ENCODE measurements around the gene SORCS2.

Gene SORCS2

DNA sequence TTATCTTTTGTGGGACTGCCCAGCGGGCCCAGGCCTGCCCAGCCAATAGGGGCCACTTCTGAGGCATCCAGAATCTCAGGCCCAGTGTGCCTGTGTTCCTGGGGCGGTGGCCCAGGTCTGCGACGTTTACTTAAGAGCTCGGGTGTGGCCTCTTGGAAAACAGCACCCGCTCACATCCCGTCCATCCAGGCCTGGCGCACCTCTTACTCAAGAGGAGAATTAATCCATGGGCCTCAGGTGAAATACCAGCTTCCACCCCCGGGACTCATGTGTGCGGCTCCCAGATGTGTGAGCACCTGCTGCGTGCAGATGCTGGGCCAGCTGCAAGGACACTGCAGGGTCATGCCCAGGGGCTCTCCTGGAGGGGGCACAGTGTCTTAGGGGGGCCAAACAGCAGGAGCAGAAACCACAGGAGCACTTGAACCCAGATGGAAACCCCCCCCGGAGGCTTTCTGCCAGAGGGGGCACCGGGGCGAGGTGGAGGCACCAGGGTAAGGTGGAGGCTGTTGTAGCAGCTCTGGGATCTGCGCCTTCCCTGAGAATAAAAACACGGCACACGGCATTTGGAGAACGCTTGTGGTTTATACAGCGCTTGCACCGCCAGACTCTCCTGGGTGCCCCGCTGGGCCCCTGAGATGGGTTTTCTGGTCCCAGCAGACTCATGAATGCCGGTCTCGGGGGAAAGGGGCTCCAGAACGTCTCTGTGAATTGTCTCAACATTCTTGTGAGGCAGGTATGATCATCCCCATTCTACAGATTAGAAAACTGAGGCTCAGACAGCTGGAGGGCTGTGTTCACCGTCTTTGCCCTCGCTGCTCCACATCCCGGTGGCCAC, 239.6 kb downstream of the SORCS2 start:
- TF ChIP-seq, protein P1, sequence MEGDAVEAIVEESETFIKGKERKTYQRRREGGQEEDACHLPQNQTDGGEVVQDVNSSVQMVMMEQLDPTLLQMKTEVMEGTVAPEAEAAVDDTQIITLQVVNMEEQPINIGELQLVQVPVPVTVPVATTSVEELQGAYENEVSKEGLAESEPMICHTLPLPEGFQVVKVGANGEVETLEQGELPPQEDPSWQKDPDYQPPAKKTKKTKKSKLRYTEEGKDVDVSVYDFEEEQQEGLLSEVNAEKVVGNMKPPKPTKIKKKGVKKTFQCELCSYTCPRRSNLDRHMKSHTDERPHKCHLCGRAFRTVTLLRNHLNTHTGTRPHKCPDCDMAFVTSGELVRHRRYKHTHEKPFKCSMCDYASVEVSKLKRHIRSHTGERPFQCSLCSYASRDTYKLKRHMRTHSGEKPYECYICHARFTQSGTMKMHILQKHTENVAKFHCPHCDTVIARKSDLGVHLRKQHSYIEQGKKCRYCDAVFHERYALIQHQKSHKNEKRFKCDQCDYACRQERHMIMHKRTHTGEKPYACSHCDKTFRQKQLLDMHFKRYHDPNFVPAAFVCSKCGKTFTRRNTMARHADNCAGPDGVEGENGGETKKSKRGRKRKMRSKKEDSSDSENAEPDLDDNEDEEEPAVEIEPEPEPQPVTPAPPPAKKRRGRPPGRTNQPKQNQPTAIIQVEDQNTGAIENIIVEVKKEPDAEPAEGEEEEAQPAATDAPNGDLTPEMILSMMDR (conservative IDR thresholded peaks at IDR 0.05; ENCODE audit: low read depth), result no peak
- H3K27ac ChIP-seq, result peak overlapping the region; percentile 77
- ChIA-PET CTCF (no interaction called here), POLR2A (ENCODE audit: low non-redundant PET) (no interaction called here)
- DNase-seq (ENCODE audit: low spot score), result peak; percentile 57

DNA sequence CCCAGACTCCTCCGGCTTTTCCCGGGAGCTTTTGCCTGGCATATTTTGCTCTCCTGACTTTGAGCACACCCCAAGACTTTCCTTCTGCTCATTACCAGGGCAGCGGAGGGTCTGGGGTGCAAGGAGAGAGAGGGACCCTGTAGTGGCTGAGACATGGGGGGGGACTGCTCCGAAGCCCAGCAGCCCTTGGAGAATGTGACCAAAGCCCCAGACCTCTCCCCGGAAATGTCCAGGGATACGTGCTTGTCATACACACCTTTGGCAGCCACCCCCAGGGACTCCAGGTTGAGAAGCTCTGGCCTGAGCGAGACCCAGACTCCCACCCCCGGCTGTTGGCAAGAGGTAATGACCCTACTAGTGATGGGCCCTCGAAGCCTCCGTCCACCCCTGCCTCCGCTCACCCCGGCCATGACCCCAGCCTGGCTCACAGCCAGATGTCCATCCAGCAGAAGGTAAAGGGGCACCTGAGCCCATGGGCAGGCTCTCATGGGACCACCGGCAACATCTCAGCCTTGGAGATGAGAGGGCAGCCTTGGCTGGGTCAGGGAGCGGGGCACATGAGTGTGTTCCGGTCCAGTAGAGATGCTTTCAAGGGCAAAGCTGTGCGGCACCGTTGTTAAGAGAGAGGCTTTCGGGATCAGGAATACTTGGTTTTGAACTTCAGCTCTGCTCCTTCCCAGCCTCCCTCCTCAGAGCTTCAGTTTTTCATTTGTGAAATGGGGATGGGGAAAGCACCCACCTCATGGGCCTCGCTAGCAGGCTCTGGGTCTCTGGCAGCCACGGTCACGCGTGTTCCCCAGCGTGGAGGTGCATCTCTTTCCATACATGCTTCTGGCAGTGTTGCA, 240.4 kb downstream of the SORCS2 start:
- no peak for DNase-seq (ENCODE audit: low spot score)
- H3K27ac ChIP-seq, result peak overlapping the region; percentile 77
- POLR2A ChIA-PET (ENCODE audit: low non-redundant PET), result no interaction called here
- TF ChIP-seq, protein P1 (conservative IDR thresholded peaks at IDR 0.05; ENCODE audit: low read depth), result no peak
- CTCF ChIA-PET, result no interaction called here

DNA sequence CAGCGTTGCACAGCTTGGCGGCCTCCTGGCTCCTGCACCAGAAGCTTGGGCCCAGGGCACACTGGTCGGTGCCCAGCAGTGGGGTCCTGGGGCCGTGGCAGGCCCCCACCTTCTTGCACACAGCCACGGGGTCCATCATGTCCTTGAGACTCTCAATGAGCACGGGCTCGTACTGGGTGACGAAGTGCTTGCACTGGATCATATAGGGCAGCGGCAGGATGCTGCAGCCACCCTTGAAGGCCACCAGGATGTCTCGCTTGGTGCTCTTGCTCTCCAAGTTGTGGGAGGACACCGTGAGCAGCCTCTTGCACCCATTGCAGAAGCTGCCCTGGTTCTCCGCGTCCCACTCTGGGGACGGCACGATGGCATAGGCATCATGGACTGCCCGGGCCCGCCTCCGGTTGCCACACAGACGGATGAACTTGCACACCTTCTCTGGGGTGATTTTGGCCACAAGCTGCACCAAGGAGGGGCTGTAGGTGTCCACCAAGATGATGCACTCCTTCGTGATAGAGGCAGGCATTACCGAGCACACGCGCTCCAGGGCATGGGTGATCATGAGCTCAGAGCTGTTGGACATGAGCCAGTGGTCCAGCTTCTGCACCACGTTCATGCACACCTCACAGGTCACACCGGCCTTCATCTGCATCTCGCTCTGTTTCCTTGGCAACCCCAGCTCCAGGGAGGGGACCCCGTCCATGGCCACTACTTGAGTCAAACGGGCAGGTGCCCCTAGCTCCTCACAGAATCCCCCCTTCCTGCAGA, 241.2 kb downstream of the SORCS2 start:
- CTCF ChIA-PET, result interaction anchor here (0.6 kb wide), 1 partner anchor 240 kb away, joined by 3 read pairs; no protein-coding TSS in a partner anchor
- DNase-seq (ENCODE audit: low spot score), result no peak
- peak overlapping the region; percentile 77; the same call in 1 of the 2 replicates for H3K27ac ChIP-seq
- TF ChIP-seq, protein P1 (conservative IDR thresholded peaks at IDR 0.05; ENCODE audit: low read depth), result no peak
- POLR2A ChIA-PET (ENCODE audit: low non-redundant PET), result no interaction called here

DNA sequence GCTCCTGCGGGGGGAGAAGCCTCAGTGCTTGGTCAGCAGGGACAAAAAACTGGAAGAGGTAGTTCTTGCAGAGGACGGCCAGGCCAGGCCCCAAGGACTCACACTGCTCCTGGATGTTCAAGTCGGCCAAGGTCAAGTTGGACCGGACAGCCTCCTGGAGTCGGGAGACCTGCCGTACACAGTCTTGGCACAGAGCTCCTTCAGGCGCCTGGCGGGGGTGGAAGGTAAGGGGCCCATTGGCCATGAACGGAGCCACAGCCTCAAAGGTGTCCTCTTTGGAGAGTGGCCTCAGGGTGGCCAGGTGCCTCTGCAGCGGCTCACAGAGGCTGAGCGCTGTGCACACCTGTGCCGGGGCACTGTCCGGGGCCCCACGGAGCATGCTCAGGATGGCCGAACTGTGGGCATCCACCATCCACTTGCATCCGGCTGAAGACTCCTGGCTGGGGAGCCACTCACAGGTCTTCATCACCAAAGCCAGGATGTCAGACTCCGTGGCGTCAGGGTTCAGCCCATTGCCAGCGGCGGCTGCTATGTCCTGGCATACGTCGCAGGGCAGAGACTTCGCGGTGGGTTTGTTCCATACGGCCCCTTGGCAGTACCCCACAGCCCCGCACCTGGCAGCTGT, 241.9 kb downstream of the SORCS2 start:
- ChIA-PET POLR2A (ENCODE audit: low non-redundant PET) (no interaction called here), CTCF (interaction anchor here (0.5 to 0.6 kb wide), 3 partner anchors 36 to 241 kb away, joined by 3 read pairs; no protein-coding TSS in a partner anchor)
- no peak for DNase-seq (ENCODE audit: low spot score)
- TF ChIP-seq, protein P1 (conservative IDR thresholded peaks at IDR 0.05; ENCODE audit: low read depth), result no peak
- H3K27ac ChIP-seq, result peak overlapping the region; percentile 77

DNA sequence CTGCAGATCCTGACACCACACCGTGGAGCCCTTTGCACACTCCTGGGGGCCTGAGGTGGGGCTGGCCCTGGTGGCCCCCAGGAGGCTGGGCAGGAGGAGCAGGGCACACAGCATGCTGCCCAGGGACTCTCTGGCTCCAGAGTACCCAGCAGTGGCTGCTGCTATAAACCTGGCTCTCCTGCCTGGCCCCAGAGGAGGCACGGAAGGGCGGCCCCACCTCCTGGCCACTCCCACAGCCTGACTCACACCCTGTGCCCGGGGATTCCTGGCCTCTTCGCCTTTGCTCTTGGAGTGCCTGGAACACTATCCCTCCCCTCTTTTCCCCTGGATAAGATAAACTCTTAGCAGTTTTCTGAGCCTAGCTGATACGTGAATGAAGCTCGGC, 242.4 kb downstream of the SORCS2 start, which contains the start of gene PSAPL1:
PSAPL1 (minus strand) TSS at position 165 of the 385 bp plus-strand sequence; CDS start at position 114, 51 bp downstream.
- ChIA-PET CTCF (interaction anchor here (0.5 to 0.6 kb wide), 2 partner anchors 37 to 84 kb away, joined by 3 read pairs; no protein-coding TSS in a partner anchor), POLR2A (ENCODE audit: low non-redundant PET) (no interaction called here)
- TF ChIP-seq, protein P1 (conservative IDR thresholded peaks at IDR 0.05; ENCODE audit: low read depth), result no peak
- H3K27ac ChIP-seq, result peak within 1 kb of the TSS; percentile 77
- DNase-seq (ENCODE audit: low spot score), result peak; percentile 81

Data from RWPE1 (cell line).